Panc1 (cell line): ENCODE measurements around the gene PEAK3.

Source experiments
- CTCF ChIP-seq: fragments of 450-650 bp; IDR thresholded peaks from 2 replicates; pipeline ENCODE4 v1.5.1; 2017; ENCODE audit warnings: mild to moderate bottlenecking
- TCF7L2 ChIP-seq: IDR thresholded peaks from 2 replicates; pipeline ENCODE4 v1.6.1; 2011; ENCODE audit warnings: mild to moderate bottlenecking, low read depth, low read length, inconsistent platforms

GRCh38 chr19:2290441-2291184 lies 8.6 kb upstream of the PEAK3 start:
- TF ChIP-seq CTCF (no peak), TCF7L2 (no peak)
